Measurements from ENCODE around the gene STK25.
"Not testable (repeated sequence)": the region's sequence is repeated elsewhere in the genome, so short reads cannot be mapped to it uniquely, and the experiment has no call there.

STK25 gene

DNA sequence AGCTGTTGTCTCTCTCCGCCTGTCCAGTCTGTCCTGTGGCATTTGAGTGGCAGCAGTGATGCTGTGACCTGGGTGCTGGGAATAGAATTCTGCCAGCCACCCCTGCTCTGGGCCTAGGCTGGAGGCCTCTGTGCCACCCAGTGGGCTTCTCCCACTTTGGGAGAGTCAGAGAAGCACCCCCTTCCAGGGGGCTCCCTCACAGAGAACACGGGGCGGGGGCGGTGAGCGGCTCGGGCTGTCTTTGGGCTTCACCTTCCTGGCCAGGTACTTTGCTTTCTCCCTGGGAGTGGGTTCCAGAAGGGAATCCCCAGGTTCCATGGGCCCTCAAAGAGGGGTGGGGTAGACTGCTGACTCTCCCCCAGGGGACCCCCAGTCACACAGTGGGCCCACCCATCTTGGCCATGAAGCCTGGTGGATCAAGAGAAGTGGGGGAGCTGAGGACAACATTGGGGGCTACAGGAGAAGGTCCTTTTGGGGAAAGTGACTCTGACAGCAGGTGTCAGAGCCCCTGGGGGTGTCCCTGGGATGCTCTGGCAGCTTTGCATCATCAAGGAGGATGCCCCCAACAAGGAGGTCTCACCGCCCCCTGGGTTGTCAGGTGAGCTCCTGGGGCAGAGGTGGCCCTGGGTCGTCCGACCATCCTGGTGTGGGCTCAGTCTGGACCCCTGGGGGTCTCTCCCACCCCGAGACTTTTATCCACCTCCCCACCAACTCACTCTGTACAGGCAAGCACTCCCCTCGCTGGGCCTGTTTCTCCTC lies 31.4 kb upstream of the STK25 start:
- no peak for ATAC-seq

DNA sequence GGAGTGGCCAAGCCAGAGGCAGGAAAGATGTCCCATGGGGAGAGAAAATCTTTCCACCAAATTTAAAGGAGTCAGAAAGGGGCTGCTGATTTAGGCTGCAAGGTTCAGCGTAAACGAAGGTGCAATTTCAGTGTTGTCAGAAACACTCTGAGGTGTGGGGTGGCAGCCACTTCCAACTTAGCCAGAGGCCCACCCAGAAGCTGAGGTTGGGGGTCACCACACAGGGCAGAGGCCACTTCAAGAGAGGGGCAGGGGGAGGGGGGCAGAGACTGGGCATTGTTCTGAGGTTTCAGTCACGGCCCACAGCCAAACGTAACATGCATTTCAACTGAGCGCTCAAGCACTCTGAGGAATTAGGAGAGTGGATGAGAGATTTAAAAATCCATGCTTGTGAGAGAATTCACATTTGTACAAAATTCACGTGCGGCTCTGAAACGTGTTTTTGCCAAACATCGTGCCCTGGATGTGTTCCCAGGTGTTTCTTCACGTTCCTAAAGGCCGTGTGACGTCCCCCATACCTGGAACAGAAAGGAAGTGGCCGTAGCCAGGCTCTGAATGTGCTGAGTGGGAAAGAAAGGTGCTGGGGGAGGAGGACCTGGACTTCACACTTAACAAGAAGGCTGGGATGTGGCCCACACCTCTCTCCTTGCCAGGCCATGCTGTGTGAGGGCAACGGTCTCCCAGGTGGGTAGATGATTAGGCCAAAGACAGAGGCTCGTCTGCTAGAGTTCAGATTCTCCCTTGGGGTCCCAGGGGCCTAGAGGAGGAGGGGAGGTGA lies 30.6 kb upstream of the STK25 start:
- no peak for ATAC-seq

DNA sequence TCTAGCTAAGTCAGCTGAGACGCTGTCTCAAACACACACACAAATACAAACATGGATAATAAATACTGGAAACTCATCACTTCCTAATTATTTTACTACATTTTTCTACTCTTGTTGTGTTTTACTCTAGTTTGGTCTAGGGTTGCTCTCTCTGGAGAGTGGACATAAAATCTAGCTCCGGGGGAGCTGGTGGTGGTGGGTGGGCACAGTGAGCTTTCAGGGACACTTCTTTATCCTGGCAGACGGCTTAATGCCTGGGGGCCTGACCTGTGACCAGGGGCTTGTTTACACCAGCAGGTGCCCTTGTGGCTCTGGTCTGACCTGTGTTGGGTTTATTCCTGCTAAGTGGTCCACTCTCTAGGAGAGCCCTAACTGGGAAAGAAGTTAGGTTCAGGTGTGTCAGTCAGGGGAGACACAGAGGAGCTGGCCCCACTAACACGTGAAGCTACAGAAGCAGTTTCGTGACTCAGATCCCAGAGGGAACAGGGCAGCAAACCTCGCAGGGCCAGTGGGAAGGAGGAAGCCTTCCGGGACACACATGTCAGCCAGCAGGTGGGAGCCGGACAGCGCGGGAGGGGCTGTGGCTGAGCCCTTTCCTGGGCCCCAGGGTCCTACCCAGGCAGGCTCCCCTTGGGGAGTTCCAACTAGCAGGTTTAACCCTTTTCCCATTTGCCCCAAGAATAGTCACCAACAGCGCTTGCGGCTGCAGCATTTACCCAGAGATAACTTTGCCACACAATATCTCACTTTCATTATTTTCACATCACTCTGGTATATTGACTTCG lies 27.7 kb upstream of the STK25 start:
- no peak for ATAC-seq

DNA sequence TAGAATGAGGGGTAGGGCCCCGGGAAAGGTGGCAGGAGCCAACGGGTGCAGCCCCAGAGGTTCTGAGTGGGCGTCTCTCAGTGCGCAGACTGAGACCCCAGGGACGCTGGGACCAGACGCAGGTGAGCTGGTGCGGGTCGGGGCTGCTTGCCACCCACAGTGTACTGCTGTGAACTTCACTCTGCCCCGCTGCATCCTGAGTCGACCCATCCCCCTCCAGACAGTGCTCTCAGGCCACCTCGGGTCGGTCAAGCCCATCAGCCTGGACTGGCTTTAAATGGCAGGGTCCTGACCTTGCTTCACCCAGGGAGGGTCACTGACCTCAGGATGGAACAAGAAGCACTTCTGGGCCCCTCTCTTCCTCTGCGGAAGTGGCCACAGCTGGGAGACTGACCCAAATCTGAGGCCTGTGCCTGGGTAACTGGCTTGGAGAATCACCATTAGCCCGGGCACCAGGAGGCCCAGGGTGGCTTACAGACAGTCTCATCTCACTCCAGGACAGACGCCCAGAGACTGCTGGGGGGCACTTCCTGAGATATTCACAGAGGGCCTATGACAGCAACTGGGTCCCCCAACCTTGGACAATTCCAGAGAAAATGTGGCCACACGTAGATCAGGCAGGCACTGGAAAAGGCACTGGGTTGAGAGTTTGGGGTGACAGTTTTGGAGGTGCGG lies 26.5 kb upstream of the STK25 start:
- no peak for ATAC-seq

DNA sequence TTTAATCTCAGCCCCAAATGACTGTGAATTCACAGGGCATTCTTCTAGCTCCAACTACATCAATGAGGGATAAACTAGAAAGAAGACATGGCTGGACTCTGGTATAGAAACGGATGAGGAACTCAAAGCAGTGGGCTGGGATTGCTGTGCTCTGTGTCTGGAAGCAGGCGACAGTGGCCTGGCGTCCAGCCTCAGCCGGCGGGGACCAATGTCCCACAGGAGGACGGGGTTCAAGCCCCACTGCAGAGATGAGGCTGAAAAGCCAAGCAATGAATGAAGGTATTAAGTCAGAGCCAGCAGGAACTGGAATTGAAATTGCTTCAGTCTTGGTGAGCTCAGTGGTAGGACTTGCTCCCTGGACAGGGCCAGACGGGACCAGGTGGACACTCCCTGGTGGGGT lies 25.9 kb upstream of the STK25 start:
- no peak for ATAC-seq

DNA sequence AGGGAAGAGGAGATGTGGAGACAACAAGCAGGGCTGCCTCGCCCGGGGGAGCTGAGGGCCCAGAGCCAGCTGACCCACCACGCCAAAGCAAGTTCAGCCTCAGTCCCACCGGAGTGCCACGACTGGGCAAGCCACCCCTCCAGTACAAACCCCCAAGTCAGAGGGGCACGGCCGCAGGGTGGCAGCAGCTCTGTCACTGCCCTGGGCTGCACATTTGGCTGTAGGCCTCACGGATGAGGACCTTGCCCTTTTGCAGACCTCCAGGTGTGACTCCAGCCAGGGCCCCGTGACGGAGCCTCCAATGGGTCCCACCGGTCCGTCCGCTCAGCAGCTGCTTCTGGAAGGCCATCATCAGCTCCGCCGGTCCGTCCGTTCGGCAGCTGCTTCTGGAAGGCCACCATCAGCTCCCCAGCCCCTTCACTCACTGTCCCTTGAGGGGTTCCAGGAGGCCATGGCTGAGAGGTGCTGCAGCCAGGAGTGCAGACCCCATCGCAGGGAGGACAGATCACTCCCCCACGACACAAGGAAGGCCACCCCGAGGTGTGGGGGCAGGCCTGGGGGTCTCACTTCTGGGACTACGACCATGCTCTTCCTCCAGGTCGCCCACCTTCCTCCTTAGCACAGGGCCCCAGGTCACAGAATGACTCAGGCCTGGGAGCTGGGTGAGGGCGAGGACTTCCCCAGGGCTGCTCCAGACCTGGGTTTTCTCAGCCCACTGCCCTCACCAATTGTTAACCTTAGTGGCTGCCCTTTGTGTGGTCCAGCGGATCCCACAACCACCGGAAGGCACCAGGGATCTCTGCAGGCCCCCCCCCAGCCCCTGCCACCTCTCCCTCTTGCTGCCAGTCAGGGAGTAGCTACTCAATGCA lies 24.6 kb upstream of the STK25 start:
- no peak for ATAC-seq

DNA sequence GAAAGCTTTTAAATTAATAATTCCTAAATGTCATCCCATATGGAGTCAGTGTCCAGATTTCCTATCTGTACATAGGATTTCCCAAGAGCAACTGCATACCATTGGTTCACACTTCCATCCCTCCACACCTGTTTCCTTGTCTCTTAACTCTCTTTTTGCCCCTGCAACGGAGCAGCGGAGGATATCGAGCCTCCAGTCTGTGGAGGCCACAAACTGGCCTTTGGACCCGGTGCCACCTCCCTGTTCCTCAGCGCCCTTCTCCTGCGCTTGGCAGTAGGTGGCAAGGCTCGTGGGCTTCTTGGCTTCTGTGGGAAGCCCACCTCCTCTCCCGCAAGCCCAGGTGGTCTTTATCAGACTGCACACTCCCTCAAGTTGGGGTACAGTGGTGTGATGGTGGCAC lies 23.8 kb upstream of the STK25 start:
- ATAC-seq: no peak

DNA sequence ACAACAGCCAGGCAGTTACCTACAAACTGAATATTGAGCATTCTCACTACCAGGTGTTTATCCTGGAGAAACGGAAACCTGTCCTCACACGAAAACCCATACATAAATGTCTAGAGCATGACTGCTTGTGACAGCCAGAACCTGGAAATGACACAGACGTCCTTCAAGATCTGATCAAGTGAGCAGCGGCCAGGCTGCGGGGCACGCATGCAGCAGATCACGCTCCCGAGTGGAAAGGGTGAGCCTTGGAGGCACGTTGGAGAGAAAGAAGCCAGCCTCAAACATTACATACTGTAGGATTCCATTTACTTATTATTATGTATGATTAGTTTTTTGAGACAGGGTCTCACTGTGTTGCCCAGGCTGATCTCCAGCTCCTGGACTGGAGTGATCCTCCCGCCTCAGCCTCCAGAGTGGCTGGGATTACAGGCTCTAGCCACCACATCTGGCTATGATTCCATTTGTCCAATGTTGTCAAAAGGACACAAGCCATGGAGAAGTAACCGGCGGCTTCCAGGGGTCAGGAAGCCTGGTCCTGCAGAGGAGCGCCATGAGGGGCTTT lies 22.9 kb upstream of the STK25 start:
- no peak for ATAC-seq

DNA sequence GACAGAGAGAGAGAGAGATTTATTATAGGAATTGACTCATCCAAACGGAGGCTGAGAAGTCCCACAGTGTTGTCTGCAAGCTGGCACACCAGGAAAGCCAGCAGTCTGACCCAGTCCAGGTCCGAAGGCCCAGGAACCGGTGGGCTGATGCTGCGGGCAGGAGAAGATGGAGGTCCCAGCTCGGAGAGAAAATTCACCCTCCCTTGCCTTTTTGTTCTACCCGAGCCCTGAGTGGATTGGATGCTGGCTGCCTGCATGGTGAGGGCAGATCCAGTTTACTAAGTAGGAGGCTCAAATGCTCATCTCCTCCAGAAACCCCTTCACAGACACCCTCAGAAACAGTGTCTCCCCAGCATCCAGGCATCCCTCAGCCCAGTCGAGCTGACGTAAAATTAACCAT lies 22.2 kb upstream of the STK25 start:
- no peak for ATAC-seq

DNA sequence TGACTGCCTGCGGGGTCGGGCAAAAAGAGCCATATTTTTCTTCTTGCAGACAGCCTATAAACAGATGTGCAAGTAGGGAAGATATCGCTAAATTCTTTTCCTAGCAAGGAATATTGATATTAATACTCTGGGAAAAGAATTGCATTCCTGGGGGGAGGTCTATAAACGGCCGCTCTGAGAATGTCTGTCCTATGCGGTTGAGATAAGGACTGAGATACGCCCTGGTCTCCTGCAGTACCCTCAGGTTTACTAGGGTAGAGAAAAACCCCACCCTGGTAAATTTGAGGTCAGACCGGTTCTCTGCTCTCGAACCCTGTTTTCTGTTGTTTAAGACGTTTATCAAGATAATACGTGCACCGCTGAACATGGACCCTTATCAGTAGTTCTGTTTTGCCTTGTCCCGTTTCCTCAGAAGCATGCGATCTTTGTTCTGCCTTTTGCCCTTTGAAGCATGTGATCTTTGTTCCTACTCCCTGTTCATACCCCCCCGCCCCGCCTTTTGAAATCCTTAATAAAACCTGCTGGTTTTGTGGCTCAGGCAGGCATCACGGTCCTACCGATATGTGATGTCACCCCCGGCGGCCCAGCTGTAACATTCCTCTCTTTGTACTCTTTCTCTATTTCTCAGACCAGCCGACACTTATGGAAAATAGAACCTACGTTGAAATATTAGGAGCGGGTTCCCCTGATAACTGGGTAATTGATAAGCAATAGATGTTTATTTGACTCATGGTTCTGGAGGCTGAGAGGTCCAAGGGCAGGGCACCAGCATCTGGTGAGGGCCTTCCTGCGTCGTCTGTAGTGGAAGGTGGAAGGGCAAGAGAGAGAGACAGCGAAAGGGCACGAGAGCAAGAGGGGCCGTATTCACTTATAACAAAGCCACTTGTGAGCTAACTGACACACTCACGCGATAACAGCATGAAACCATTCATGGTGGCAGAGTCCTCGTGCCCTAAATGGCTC lies 17.7 kb upstream of the STK25 start:
- not testable (repeated sequence) for ATAC-seq

DNA sequence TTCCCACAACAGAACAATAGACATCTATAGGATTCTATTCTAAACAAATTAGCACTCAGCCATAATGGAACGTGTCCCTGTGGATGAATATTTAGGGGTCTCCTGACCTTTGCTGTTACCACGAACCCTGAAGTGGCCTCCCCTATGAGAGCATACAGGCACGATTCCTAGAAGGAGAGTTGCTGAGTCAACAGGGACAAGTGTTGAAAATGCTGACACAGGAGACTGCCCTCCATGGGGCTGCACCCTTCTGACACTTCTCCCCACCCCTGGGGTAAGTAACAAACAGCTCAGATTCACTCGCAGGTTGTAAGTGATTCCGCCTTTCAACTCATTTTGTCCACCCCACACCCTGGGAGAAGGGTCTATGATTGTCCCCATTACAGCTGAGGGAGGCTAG lies 14.1 kb upstream of the STK25 start:
- ATAC-seq: no peak

DNA sequence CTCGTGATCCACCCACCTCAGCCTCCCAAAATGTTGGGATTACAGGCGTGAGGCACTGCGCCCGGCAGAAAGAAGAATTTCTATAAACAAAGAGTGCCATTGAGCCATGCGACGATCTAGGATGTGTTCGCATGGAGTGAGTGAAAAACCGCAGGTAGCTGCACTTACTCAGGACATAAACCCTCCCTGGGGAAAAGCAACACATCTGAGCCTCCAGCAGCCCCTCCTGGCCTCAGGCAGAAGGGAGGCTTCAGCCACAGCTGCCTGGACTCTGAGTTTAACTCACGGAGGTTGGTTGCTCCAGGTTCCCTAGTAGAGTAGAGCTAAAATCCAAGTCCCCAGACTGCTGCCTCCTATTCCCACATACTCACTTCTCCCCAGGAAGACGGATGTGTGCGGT lies 11.3 kb upstream of the STK25 start:
- no peak for ATAC-seq

DNA sequence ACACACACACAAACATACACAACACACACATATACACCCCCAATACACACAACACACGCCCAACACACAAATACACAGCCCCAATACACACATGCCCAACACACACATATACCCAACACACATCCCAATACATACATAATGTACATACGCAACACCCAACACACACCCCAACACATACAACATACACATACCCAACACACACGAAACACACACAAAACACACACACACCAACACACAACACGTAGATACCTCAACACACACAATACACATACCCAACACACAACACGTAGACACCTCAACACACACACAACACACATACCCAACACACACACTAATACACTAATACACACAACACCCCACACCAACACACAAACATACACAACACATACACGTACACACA lies 8.9 kb upstream of the STK25 start:
- no peak for ATAC-seq

DNA sequence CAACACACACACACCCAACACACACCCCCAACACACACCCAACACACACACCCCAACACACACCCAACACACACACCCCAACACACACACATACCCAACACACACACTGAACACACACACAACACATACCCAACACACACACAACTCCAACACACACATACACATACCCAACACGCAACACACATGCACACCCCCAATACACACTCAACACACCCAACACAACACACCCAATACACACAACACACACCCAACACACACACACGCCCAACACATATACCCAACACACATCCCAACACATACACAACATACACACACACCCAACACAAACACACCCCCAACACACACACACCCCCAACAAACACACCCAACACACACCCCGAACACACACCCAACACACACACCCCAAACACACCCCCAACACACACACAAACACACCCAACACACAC lies 8.2 kb upstream of the STK25 start:
- ATAC-seq: no peak

DNA sequence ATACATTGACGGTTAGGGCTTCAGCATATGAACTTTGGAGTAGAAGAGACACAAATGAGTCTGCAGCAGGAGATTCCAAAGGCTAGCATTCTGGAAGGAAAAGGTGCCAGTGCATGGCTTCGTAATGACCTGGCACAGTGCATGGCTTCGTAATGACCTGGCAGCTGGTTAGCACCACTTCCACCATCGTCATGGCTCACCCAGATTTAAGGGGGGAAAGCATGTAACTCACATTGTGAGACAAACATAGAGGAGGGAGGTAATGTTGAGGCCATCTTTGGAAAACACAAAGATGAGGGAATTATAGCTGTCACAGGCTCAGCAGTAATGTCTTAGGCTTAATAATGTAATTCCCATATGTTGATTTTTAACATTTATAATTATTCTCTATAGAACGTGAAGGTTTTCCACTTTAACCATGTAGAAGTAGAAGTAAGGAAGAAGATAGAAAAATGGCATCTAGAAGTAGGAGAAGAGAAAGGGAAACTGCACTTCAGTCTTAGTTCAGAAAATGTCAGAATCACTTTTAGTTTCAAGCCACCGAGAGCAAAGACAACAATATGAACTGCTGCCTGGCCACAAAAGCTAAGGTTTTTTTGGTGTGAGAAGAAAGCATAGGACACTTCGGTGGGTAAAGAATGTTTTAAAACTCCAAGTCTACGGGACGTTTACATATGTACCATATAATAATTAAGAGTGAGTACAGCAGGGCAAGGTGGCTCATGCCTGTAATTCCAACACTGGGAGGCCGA lies 6.8 kb upstream of the STK25 start:
- ATAC-seq: peak in 1 of 2 donors; percentile 58

DNA sequence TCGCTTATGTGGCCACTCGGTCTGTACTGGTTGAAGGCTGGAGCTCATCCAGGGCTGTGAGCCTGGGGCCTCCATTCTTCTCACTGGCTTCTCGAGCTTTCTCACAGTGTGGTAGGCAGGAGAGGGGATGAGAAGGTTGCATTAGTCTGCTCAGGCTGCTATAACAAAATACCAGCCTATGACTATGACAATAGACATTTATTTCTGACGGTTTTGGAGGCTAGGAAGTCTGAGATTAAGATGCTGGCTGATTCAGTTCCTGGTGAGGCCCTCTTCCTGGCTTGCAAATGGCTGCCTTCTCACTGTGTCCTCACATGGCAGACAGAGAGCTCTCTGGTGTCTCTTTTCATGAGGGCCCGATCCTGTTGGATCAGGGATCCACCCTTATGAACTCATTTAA lies 6.2 kb upstream of the STK25 start:
- no peak for ATAC-seq

DNA sequence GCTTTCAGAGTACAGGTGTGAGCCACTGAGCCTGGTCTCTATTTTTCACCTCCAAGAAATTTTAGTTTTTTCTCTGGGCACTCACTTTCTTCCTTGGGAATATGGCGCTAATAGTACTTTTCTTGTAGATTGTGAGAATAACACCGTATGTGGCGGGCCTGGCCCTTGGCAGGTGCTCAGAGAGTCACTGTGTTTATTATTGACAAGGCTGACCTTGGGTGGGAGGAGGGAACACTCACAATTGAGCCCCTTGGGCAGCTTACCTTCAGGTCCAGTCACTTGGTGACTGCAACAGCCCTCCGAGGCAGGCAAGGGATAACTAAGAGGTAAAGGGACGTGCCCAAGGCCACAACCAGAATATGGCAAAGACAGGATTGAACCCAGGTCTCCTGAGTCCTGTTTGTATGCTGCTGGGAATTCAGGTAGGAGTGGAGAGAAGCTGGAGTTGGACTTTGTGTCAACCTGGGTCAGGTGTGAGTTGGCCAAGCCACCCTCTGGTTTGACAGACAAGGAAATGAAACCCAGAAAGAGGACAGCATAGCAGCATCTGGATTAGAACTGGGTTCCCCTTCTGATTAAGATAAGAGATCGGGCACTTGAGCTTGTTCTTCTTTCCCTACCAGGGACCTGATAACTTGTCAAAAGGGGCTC lies 2.8 kb upstream of the STK25 start:
- ATAC-seq: no peak

DNA sequence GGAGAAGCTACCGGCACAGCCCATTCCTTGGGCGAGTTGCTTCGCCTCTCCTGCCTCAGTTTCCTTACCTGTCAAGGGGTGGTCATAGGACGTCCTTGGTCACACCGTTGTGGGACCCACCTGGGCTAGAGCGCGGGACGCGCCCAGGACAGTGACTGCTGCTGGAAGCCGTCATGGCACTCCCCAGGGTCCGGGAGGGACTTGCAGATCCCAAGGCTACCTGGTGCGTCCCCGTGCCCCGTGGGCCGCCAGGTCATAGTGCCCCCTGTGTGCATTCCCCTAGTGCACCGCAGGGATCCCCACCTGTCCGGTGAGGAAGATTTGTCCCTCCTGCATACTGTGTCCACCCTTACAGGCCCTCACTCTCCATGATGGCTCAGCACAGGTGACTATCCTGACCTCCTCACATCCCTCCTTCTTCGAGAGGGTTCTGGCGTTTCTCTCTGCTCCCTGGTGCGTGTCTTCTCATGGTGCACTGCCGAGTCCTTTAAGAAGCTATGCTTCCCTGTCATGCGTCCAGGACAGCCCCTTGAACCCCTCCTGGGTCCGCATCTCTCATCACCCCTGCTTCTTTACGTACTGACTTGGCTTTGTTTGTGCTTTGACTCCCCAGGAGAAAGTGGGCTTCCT lies 886 bp upstream of the STK25 start:
- ATAC-seq: no peak

All from activated CD4-positive, CD25-positive, alpha-beta regulatory T cell treated with anti-CD3 and anti-CD28 coated beads, Interleukin-2, amount 50 U/mL, for 24 hours (primary cell).